Measurements from ENCODE around the gene ENPP1.

DNA sequence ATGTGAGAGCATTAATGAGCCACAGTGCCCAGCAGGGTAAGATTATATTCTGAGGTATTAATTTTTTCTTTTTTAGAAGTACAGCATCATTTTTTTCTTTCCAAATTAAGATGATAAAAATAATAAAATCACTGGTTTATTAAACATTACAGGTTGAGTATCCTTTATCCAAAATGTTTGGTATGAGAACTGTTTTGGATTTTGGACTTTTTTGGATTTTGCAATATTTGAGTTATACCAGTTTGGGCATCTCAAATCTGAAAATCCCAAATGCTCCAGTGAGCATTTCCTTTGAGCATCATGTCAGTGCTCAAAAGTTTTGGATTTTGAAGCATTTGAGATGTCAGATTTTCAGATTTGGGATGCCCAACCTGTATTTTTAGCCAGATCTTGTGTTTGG is 44.4 kb downstream of the ENPP1 start:
- no peak for TF ChIP-seq POLR2A (IDR thresholded peaks at IDR 0.05)
- TF ChIP-seq CTCF (IDR thresholded peaks at IDR 0.05): no peak
